ENCODE measurements around the gene TSR3.

- no peak for TF ChIP-seq POLR2AphosphoS5 (IDR thresholded peaks at IDR 0.05)
- TF ChIP-seq CTCF (IDR thresholded peaks at IDR 0.05) = no peak
Measured at GRCh38 chr16:1334739-1335138, 16.9 kb downstream of the TSR3 start.
